OCI-LY7 (cell line): Measurements from ENCODE around the gene NTSR1.

ENCODE experiments used
- CTCF ChIP-seq: fragments of 200-600 bp; sonication (generic); conservative IDR thresholded peaks from 2 replicates; pipeline ENCODE4 v1.5.1; 2014; ENCODE audit warnings: mild to moderate bottlenecking, antibody characterized with exemption, low read length, moderate library complexity, mixed read lengths
- EZH2phosphoT487 ChIP-seq: fragments of 200-600 bp; sonication (generic); IDR thresholded peaks from 2 replicates; pipeline ENCODE4 v1.6.1; 2018; ENCODE audit warnings: low read depth, borderline replicate concordance, mild to moderate bottlenecking, mixed run types, antibody characterized with exemption, low read length, moderate library complexity, mixed read lengths

GRCh38 chr20:62710221-62710885, 1.7 kb downstream of the NTSR1 start:
- no peak for TF ChIP-seq CTCF
- TF ChIP-seq EZH2phosphoT487: no peak
